WTC11 (cell line): ENCODE measurements around the gene CHD6. TPM values are rescaled to one million over a fixed set of nuclear protein-coding genes. Genes with fewer than 3 reads are reported as not detected.

Source experiments
- ATAC-seq: fragments of 200-7000 bp; cut with Tn5 transposase; 2 replicates; pipeline ENCODE4 v1.10.0; 2021; ENCODE audit warnings: mild to moderate bottlenecking, moderate library complexity
- CTCF ChIA-PET: fragments of 300-600 bp; sonication (Branson Sonifier 250); formaldehyde crosslinking; loops from one replicate; lab custom pipeline; 2021; ENCODE audit warnings: antibody characterized with exemption; lab: Charles Lee
- POLR2A ChIA-PET: fragments of 350-600 bp; sonication (Branson Sonifier 250); formaldehyde crosslinking; loops from one replicate; lab custom pipeline; 2021; ENCODE audit warnings: antibody characterized with exemption; lab: Charles Lee
- DNase-seq: peaks from one replicate; pipeline ENCODE4 v3.0.0; 2021; ENCODE audit warnings: low spot score
- H3K27ac Mint-ChIP-seq: 2 replicates; pipeline ENCODE4 v1.8.0; 2021; ENCODE audit warnings: mixed read lengths
- H3K27me3 Mint-ChIP-seq: 2 replicates; pipeline ENCODE4 v1.8.0; 2021; ENCODE audit warnings: low read depth, mild to moderate bottlenecking, moderate library complexity, mixed read lengths
- H3K36me3 Mint-ChIP-seq: 2 replicates; pipeline ENCODE4 v1.8.0; 2021; ENCODE audit warnings: mixed read lengths
- H3K4me1 Mint-ChIP-seq: 2 replicates; pipeline ENCODE4 v1.8.0; 2022; ENCODE audit warnings: mixed read lengths
- H3K4me3 Mint-ChIP-seq: 2 replicates; pipeline ENCODE4 v1.8.0; 2021; ENCODE audit warnings: mild to moderate bottlenecking, moderate library complexity, mixed read lengths
- H3K9me3 Mint-ChIP-seq: 2 replicates; pipeline ENCODE4 v1.8.0; 2021; ENCODE audit warnings: mixed read lengths
- ATF1 ChIP-seq: sonication (generic); formaldehyde crosslinking; IDR thresholded peaks from 2 replicates; pipeline ENCODE4 v1.8.1; 2023; ENCODE audit warnings: mild to moderate bottlenecking, moderate library complexity, missing genetic modification reagents
- GRHL2 ChIP-seq: fragments of 250-450 bp; sonication (Bioruptor Pico); IDR thresholded peaks from 2 replicates; pipeline ENCODE4 v1.8.0; 2022; ENCODE audit warnings: mild to moderate bottlenecking, moderate library complexity; ENCODE audit not compliant: insufficient replicate concordance, severe bottlenecking
- TCF7 ChIP-seq: sonication (generic); formaldehyde crosslinking; IDR thresholded peaks from 2 replicates; pipeline ENCODE4 v1.8.0; 2022; ENCODE audit warnings: mild to moderate bottlenecking, low read depth, missing genetic modification reagents, moderate library complexity
- TEAD4 ChIP-seq: sonication (generic); formaldehyde crosslinking; IDR thresholded peaks from 2 replicates; pipeline ENCODE4 v1.8.0; 2022; ENCODE audit warnings: mild to moderate bottlenecking, missing genetic modification reagents
- TP53 ChIP-seq: sonication (generic); formaldehyde crosslinking; IDR thresholded peaks from 2 replicates; pipeline ENCODE4 v1.8.1; 2023; ENCODE audit warnings: mild to moderate bottlenecking, missing genetic modification reagents
- ZNF121 ChIP-seq: sonication (generic); formaldehyde crosslinking; IDR thresholded peaks from 2 replicates; pipeline ENCODE4 v1.8.0; 2023; ENCODE audit warnings: missing genetic modification reagents
- ZNF232 ChIP-seq: sonication (generic); formaldehyde crosslinking; IDR thresholded peaks from 2 replicates; pipeline ENCODE4 v1.8.0; 2022; ENCODE audit warnings: mild to moderate bottlenecking, missing genetic modification reagents
- ZNF263 ChIP-seq: sonication (generic); formaldehyde crosslinking; IDR thresholded peaks from 2 replicates; pipeline ENCODE4 v1.8.1; 2022; ENCODE audit warnings: low read depth, mild to moderate bottlenecking, moderate library complexity, missing genetic modification reagents
- ZNF317 ChIP-seq: sonication (generic); formaldehyde crosslinking; IDR thresholded peaks from 2 replicates; pipeline ENCODE4 v1.8.1; 2023; ENCODE audit warnings: low read depth, mild to moderate bottlenecking, moderate library complexity, missing genetic modification reagents, borderline replicate concordance
- total RNA-seq: library from RNA; stranded (reverse); gene quantifications from 3 replicates; pipeline ENCODE4 v1.2.3, GENCODE V29; 2021
- TF ChIP-seq, protein P1 (sequence below): sonication (generic); formaldehyde crosslinking; IDR thresholded peaks from 2 replicates; pipeline ENCODE4 v1.8.0; 2022; ENCODE audit warnings: mild to moderate bottlenecking, missing genetic modification reagents
- TF ChIP-seq, protein P2 (sequence below): sonication (generic); formaldehyde crosslinking; IDR thresholded peaks from 2 replicates; pipeline ENCODE4 v1.8.1; 2023; ENCODE audit warnings: mild to moderate bottlenecking, missing genetic modification reagents, borderline replicate concordance
- TF ChIP-seq, protein P3 (sequence below): fragments of 200-600 bp; IDR thresholded peaks from 2 replicates; pipeline ENCODE4 v1.8.0; 2022; ENCODE audit warnings: antibody characterized with exemption
- TF ChIP-seq, protein P4 (sequence below): sonication (generic); formaldehyde crosslinking; IDR thresholded peaks from 2 replicates; pipeline ENCODE4 v1.8.0; 2023; ENCODE audit warnings: mild to moderate bottlenecking, missing genetic modification reagents
- TF ChIP-seq, protein P5 (sequence below): fragments of 250-450 bp; sonication (Bioruptor Pico); IDR thresholded peaks from 2 replicates; pipeline ENCODE4 v1.8.0; 2021; ENCODE audit warnings: mild to moderate bottlenecking
- TF ChIP-seq, protein P6 (sequence below): sonication (generic); formaldehyde crosslinking; IDR thresholded peaks from 2 replicates; pipeline ENCODE4 v1.8.0; 2022; ENCODE audit warnings: mild to moderate bottlenecking, missing genetic modification reagents
- TF ChIP-seq, protein P7 (sequence below): sonication (generic); formaldehyde crosslinking; IDR thresholded peaks from 2 replicates; pipeline ENCODE4 v1.8.1; 2022; ENCODE audit warnings: missing genetic modification reagents, borderline replicate concordance
- TF ChIP-seq, protein P8 (sequence below): fragments of 250-450 bp; sonication (Bioruptor Pico); IDR thresholded peaks from 2 replicates; pipeline ENCODE4 v1.9.0; 2021; ENCODE audit warnings: mild to moderate bottlenecking
- TF ChIP-seq, protein P9 (sequence below): fragments of 250-450 bp; sonication (Bioruptor Pico); IDR thresholded peaks from 2 replicates; pipeline ENCODE4 v1.9.0; 2021; ENCODE audit warnings: moderate library complexity, mild to moderate bottlenecking, inconsistent platforms, borderline replicate concordance

The CHD6 gene
- total RNA-seq, 1 experiment from 2014 or later = 52.1 TPM

DNA sequence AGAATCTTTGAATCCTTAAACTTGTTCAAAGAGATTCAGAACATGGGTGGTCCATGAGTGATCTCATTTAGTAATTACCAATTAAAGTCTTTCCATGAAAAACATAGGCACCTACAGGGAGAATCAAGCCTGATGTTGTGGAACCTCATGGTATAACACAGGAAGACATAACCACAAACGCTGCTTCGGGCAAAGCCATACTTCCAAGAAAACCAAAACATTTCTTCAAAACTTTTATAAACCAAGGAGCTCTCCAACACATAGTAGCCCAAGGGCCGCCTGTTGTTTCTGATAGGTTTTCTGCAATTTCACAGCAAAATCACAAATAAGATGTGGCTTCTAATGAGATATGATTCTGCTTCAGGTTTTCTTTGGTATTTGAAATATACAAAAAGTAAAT, 2.5 kb downstream of the CHD6 start (continued):
- TF ChIP-seq, protein P1, sequence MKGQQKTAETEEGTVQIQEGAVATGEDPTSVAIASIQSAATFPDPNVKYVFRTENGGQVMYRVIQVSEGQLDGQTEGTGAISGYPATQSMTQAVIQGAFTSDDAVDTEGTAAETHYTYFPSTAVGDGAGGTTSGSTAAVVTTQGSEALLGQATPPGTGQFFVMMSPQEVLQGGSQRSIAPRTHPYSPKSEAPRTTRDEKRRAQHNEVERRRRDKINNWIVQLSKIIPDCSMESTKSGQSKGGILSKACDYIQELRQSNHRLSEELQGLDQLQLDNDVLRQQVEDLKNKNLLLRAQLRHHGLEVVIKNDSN (CRISPR knock-in tag) = no peak
- TF ChIP-seq TEAD4 (no peak), ZNF232 (CRISPR knock-in tag) (no peak), ZNF317 (CRISPR knock-in tag) (no peak), GRHL2 (CRISPR knock-in tag) (no peak), ATF1 (no peak)
- TF ChIP-seq, protein P2, sequence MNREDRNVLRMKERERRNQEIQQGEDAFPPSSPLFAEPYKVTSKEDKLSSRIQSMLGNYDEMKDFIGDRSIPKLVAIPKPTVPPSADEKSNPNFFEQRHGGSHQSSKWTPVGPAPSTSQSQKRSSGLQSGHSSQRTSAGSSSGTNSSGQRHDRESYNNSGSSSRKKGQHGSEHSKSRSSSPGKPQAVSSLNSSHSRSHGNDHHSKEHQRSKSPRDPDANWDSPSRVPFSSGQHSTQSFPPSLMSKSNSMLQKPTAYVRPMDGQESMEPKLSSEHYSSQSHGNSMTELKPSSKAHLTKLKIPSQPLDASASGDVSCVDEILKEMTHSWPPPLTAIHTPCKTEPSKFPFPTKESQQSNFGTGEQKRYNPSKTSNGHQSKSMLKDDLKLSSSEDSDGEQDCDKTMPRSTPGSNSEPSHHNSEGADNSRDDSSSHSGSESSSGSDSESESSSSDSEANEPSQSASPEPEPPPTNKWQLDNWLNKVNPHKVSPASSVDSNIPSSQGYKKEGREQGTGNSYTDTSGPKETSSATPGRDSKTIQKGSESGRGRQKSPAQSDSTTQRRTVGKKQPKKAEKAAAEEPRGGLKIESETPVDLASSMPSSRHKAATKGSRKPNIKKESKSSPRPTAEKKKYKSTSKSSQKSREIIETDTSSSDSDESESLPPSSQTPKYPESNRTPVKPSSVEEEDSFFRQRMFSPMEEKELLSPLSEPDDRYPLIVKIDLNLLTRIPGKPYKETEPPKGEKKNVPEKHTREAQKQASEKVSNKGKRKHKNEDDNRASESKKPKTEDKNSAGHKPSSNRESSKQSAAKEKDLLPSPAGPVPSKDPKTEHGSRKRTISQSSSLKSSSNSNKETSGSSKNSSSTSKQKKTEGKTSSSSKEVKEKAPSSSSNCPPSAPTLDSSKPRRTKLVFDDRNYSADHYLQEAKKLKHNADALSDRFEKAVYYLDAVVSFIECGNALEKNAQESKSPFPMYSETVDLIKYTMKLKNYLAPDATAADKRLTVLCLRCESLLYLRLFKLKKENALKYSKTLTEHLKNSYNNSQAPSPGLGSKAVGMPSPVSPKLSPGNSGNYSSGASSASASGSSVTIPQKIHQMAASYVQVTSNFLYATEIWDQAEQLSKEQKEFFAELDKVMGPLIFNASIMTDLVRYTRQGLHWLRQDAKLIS = no peak
- TF ChIP-seq, protein P3, sequence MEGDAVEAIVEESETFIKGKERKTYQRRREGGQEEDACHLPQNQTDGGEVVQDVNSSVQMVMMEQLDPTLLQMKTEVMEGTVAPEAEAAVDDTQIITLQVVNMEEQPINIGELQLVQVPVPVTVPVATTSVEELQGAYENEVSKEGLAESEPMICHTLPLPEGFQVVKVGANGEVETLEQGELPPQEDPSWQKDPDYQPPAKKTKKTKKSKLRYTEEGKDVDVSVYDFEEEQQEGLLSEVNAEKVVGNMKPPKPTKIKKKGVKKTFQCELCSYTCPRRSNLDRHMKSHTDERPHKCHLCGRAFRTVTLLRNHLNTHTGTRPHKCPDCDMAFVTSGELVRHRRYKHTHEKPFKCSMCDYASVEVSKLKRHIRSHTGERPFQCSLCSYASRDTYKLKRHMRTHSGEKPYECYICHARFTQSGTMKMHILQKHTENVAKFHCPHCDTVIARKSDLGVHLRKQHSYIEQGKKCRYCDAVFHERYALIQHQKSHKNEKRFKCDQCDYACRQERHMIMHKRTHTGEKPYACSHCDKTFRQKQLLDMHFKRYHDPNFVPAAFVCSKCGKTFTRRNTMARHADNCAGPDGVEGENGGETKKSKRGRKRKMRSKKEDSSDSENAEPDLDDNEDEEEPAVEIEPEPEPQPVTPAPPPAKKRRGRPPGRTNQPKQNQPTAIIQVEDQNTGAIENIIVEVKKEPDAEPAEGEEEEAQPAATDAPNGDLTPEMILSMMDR = no peak

DNA sequence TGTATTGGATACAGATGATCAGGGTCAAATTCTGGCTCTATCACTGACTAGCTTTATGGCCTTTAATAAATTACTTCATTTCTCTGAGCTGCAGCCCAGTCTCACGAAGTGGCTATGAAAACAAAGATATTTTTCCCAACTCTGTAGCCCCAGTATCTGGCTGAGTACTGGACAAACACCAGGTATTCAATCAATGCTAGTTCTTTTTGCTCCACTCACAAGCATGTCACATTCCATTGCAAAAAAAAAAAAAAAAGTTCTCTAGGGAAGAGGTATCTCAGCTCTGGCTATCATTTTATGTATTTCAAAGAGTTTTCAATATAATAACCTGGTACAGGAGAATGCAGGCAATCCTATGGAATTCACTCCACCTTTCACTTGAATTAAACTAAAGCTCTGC, 3.1 kb downstream of the CHD6 start:
- ChIA-PET CTCF (interaction anchor here (0.6 to 2.5 kb wide), 2 partner anchors 43 to 1710 kb away, joined by 3 to 8 read pairs; no protein-coding TSS in a partner anchor), POLR2A (no interaction called here)
- no peak for DNase-seq
- no peak for TF ChIP-seq TP53
- TF ChIP-seq, protein P4, sequence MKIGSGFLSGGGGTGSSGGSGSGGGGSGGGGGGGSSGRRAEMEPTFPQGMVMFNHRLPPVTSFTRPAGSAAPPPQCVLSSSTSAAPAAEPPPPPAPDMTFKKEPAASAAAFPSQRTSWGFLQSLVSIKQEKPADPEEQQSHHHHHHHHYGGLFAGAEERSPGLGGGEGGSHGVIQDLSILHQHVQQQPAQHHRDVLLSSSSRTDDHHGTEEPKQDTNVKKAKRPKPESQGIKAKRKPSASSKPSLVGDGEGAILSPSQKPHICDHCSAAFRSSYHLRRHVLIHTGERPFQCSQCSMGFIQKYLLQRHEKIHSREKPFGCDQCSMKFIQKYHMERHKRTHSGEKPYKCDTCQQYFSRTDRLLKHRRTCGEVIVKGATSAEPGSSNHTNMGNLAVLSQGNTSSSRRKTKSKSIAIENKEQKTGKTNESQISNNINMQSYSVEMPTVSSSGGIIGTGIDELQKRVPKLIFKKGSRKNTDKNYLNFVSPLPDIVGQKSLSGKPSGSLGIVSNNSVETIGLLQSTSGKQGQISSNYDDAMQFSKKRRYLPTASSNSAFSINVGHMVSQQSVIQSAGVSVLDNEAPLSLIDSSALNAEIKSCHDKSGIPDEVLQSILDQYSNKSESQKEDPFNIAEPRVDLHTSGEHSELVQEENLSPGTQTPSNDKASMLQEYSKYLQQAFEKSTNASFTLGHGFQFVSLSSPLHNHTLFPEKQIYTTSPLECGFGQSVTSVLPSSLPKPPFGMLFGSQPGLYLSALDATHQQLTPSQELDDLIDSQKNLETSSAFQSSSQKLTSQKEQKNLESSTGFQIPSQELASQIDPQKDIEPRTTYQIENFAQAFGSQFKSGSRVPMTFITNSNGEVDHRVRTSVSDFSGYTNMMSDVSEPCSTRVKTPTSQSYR (CRISPR knock-in tag) = no peak
- no peak for TF ChIP-seq ZNF263 (CRISPR knock-in tag)
- TF ChIP-seq TCF7 = no peak
- TF ChIP-seq, protein P5, sequence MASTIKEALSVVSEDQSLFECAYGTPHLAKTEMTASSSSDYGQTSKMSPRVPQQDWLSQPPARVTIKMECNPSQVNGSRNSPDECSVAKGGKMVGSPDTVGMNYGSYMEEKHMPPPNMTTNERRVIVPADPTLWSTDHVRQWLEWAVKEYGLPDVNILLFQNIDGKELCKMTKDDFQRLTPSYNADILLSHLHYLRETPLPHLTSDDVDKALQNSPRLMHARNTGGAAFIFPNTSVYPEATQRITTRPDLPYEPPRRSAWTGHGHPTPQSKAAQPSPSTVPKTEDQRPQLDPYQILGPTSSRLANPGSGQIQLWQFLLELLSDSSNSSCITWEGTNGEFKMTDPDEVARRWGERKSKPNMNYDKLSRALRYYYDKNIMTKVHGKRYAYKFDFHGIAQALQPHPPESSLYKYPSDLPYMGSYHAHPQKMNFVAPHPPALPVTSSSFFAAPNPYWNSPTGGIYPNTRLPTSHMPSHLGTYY = no peak
- TF ChIP-seq, protein P6, sequence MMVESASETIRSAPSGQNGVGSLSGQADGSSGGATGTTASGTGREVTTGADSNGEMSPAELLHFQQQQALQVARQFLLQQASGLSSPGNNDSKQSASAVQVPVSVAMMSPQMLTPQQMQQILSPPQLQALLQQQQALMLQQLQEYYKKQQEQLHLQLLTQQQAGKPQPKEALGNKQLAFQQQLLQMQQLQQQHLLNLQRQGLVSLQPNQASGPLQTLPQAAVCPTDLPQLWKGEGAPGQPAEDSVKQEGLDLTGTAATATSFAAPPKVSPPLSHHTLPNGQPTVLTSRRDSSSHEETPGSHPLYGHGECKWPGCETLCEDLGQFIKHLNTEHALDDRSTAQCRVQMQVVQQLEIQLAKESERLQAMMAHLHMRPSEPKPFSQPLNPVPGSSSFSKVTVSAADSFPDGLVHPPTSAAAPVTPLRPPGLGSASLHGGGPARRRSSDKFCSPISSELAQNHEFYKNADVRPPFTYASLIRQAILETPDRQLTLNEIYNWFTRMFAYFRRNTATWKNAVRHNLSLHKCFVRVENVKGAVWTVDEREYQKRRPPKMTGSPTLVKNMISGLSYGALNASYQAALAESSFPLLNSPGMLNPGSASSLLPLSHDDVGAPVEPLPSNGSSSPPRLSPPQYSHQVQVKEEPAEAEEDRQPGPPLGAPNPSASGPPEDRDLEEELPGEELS = no peak
- TF ChIP-seq, protein P7, sequence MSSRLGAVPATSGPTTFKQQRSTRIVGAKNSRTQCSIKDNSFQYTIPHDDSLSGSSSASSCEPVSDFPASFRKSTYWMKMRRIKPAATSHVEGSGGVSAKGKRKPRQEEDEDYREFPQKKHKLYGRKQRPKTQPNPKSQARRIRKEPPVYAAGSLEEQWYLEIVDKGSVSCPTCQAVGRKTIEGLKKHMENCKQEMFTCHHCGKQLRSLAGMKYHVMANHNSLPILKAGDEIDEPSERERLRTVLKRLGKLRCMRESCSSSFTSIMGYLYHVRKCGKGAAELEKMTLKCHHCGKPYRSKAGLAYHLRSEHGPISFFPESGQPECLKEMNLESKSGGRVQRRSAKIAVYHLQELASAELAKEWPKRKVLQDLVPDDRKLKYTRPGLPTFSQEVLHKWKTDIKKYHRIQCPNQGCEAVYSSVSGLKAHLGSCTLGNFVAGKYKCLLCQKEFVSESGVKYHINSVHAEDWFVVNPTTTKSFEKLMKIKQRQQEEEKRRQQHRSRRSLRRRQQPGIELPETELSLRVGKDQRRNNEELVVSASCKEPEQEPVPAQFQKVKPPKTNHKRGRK = no peak
- TF ChIP-seq, protein P8, sequence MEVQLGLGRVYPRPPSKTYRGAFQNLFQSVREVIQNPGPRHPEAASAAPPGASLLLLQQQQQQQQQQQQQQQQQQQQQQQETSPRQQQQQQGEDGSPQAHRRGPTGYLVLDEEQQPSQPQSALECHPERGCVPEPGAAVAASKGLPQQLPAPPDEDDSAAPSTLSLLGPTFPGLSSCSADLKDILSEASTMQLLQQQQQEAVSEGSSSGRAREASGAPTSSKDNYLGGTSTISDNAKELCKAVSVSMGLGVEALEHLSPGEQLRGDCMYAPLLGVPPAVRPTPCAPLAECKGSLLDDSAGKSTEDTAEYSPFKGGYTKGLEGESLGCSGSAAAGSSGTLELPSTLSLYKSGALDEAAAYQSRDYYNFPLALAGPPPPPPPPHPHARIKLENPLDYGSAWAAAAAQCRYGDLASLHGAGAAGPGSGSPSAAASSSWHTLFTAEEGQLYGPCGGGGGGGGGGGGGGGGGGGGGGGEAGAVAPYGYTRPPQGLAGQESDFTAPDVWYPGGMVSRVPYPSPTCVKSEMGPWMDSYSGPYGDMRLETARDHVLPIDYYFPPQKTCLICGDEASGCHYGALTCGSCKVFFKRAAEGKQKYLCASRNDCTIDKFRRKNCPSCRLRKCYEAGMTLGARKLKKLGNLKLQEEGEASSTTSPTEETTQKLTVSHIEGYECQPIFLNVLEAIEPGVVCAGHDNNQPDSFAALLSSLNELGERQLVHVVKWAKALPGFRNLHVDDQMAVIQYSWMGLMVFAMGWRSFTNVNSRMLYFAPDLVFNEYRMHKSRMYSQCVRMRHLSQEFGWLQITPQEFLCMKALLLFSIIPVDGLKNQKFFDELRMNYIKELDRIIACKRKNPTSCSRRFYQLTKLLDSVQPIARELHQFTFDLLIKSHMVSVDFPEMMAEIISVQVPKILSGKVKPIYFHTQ = no peak
- TF ChIP-seq ZNF121 (CRISPR knock-in tag) = no peak
- TF ChIP-seq, protein P9, sequence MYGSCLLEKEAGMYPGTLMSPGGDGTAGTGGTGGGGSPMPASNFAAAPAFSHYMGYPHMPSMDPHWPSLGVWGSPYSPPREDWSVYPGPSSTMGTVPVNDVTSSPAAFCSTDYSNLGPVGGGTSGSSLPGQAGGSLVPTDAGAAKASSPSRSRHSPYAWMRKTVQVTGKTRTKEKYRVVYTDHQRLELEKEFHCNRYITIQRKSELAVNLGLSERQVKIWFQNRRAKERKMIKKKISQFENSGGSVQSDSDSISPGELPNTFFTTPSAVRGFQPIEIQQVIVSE = no peak

More for the DNA sequence above, 3.1 kb downstream of the CHD6 start:
- Mint-ChIP-seq H3K4me3 (0 out of 2 replicates have a peak overlapping the region, but pooled peaks have one; percentile 20), H3K9me3 (no peaks in the 10 kb centered on the region), H3K4me1 (peaks cover 59% of the 10 kb centered on the region), H3K27ac (no peak overlapping the region), H3K27me3 (no peaks in the 10 kb centered on the region), H3K36me3 (no peaks in the 10 kb centered on the region)
- ATAC-seq = no peak
